Endothelial cell (in vitro differentiated cells): ENCODE results near the gene RBM10. TPM values are rescaled to one million over a fixed set of nuclear protein-coding genes. Genes with fewer than 3 reads are reported as not detected.
"Not testable (repeated sequence)": the region's sequence is repeated elsewhere in the genome, so short reads cannot be mapped to it uniquely, and the experiment has no call there.

Source experiments
- DNase-seq: peaks from one replicate; pipeline ENCODE4 v3.0.0; 2021; ENCODE audit warnings: low spot score
- H3K27ac Mint-ChIP-seq: one replicate; pipeline ENCODE4 v1.8.0; 2021; ENCODE audit warnings: mixed read lengths, inconsistent platforms; ENCODE audit not compliant: unreplicated experiment
- H3K27me3 Mint-ChIP-seq: one replicate; pipeline ENCODE4 v1.8.0; 2021; ENCODE audit warnings: mild to moderate bottlenecking, moderate library complexity, mixed read lengths, inconsistent platforms; ENCODE audit not compliant: unreplicated experiment
- H3K36me3 Mint-ChIP-seq: one replicate; pipeline ENCODE4 v1.8.0; 2021; ENCODE audit warnings: mild to moderate bottlenecking, low read depth, mixed read lengths, inconsistent platforms; ENCODE audit not compliant: unreplicated experiment
- H3K4me1 Mint-ChIP-seq: one replicate; pipeline ENCODE4 v1.8.0; 2021; ENCODE audit warnings: mild to moderate bottlenecking, mixed read lengths, inconsistent platforms; ENCODE audit not compliant: unreplicated experiment
- H3K4me3 Mint-ChIP-seq: one replicate; pipeline ENCODE4 v1.8.0; 2021; ENCODE audit warnings: mild to moderate bottlenecking, mixed read lengths, inconsistent platforms; ENCODE audit not compliant: unreplicated experiment
- H3K9me3 Mint-ChIP-seq: one replicate; pipeline ENCODE4 v1.8.0; 2021; ENCODE audit warnings: mixed read lengths, inconsistent platforms; ENCODE audit not compliant: unreplicated experiment
- long read RNA-seq: library from polyadenylated mRNA; unstranded; transcript quantifications from one replicate; pipeline ENCODE4 v2.0.0, GENCODE V29; 2020; ENCODE audit not compliant: unreplicated experiment
- total RNA-seq: library from RNA; stranded (reverse); fragmentation: NEBNext Ultra II Directional; extraction: Animal tissue kit (Norgen Biotek cat#: 25700); gene quantifications from one replicate; pipeline ENCODE4 v1.2.1, GENCODE V29; 2021; ENCODE audit not compliant: unreplicated experiment
- TF ChIP-seq, protein P1 (sequence below): fragments of 200-600 bp; sonication (generic); IDR thresholded peaks from one replicate; pipeline ENCODE4 v1.5.0; 2021; ENCODE audit warnings: antibody characterized with exemption; ENCODE audit not compliant: unreplicated experiment

The RBM10 gene, protein sequence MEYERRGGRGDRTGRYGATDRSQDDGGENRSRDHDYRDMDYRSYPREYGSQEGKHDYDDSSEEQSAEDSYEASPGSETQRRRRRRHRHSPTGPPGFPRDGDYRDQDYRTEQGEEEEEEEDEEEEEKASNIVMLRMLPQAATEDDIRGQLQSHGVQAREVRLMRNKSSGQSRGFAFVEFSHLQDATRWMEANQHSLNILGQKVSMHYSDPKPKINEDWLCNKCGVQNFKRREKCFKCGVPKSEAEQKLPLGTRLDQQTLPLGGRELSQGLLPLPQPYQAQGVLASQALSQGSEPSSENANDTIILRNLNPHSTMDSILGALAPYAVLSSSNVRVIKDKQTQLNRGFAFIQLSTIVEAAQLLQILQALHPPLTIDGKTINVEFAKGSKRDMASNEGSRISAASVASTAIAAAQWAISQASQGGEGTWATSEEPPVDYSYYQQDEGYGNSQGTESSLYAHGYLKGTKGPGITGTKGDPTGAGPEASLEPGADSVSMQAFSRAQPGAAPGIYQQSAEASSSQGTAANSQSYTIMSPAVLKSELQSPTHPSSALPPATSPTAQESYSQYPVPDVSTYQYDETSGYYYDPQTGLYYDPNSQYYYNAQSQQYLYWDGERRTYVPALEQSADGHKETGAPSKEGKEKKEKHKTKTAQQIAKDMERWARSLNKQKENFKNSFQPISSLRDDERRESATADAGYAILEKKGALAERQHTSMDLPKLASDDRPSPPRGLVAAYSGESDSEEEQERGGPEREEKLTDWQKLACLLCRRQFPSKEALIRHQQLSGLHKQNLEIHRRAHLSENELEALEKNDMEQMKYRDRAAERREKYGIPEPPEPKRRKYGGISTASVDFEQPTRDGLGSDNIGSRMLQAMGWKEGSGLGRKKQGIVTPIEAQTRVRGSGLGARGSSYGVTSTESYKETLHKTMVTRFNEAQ
- 42.1 TPM for total RNA-seq
- long read RNA-seq, partial matches to known transcripts, result 5 of 11 reads
- long read RNA-seq, other reads (novel, unspliced or antisense), result 4 of 11 reads

DNA sequence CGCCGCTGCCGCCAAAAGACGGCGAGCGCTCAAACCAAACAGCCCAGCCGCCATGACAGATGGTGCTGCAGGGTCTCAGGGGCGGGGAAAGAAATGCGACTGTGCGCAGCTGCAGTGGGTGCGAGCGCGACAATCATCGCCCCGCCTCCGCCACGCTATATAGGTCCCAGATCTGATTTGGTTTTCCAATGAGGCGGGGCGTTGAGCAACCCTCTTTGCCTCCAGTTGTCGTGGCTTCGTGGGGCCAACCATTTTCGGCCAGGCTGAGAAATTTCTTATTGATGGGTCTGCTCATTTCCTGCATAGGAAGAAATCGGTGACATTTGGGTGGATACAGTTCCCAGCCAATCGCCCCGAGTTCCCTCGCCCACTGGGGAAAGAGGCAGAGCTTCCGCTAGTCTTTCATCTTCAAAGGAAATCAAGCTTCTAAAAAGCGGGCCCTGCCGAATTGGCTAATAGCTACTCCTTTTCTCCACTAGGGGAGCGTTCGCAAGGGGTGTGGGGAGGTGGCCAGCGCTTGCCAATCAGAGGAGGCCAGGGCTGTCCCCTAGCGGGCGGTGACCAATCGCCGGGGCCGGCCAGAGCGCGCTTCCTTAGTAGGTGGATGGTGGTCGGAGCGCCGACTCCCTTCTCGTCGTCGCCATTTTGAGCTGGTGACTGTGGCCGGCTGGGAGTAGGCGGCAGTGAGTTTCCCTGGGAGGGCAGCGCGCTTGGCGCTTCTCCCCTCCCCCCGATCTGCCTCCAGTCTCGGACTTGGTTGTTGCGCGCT is at the start of gene RBM10, which contains the start of gene NDUFB11:
Gene RBM10, plus strand, starts transcription at position 596 of the 769 bp plus-strand sequence. CDS start 2,261 bp downstream, outside the sequence.
Gene NDUFB11, minus strand, starts transcription at position 77 of the 769 bp plus-strand sequence. Its CDS starts 23 bp downstream, at position 54.
- Mint-ChIP-seq H3K9me3 (no peaks in the 10 kb centered on the region), H3K4me3 (peak within 1 kb of the TSS; percentile 96), H3K4me1 (peaks cover 10% of the 10 kb centered on the region), H3K27me3 (peaks cover 7% of the 10 kb centered on the region), H3K27ac (peak within 1 kb of the TSS; percentile 83), H3K36me3 (peaks cover 5% of the 10 kb centered on the region)
- TF ChIP-seq, protein P1, sequence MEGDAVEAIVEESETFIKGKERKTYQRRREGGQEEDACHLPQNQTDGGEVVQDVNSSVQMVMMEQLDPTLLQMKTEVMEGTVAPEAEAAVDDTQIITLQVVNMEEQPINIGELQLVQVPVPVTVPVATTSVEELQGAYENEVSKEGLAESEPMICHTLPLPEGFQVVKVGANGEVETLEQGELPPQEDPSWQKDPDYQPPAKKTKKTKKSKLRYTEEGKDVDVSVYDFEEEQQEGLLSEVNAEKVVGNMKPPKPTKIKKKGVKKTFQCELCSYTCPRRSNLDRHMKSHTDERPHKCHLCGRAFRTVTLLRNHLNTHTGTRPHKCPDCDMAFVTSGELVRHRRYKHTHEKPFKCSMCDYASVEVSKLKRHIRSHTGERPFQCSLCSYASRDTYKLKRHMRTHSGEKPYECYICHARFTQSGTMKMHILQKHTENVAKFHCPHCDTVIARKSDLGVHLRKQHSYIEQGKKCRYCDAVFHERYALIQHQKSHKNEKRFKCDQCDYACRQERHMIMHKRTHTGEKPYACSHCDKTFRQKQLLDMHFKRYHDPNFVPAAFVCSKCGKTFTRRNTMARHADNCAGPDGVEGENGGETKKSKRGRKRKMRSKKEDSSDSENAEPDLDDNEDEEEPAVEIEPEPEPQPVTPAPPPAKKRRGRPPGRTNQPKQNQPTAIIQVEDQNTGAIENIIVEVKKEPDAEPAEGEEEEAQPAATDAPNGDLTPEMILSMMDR, result peak; percentile 52
- peak; percentile 85 for DNase-seq

DNA sequence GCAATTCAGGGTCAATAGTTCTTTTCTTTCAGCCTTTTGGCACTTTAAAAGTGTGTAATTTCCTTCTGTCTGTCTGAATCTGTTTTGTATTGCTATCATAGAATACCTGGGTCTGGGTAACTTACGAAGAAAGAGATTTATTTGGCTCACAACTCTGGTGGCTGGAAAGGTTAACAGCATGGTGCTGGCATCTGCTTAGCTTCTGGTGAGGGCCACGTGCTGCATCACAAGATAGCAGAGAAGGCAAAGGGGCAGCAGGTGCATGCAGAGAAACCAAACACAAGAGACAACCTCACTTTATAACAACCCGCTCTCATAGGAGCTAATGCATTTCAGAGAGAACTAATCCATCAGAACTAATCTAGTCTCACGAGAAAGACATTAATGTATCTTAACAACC is 48.0 kb upstream of the RBM10 start:
- Mint-ChIP-seq H3K9me3 (no peaks in the 10 kb centered on the region), H3K4me1 (no peaks in the 10 kb centered on the region), H3K27ac (no peak overlapping the region), H3K36me3 (no peaks in the 10 kb centered on the region), H3K27me3 (no peaks in the 10 kb centered on the region), H3K4me3 (no peak overlapping the region)
- TF ChIP-seq, protein P1, result no peak
- no peak for DNase-seq

- H3K27me3 Mint-ChIP-seq, result no peaks in the 10 kb centered on the region
- no peaks in the 10 kb centered on the region for H3K9me3 Mint-ChIP-seq
- TF ChIP-seq, protein P1, result no peak
- no peak overlapping the region for H3K27ac Mint-ChIP-seq
- H3K36me3 Mint-ChIP-seq, result no peaks in the 10 kb centered on the region
- H3K4me3 Mint-ChIP-seq, result no peak overlapping the region
- no peaks in the 10 kb centered on the region for H3K4me1 Mint-ChIP-seq
- DNase-seq, result no peak
Measured at GRCh38 chrX:47098338-47099094, 46.5 kb upstream of the RBM10 start.

- no peaks in the 10 kb centered on the region for H3K9me3 Mint-ChIP-seq
- H3K4me3 Mint-ChIP-seq, result no peak overlapping the region
- TF ChIP-seq, protein P1, result no peak
- H3K27me3 Mint-ChIP-seq, result peaks cover 2% of the 10 kb centered on the region
- H3K4me1 Mint-ChIP-seq, result no peaks in the 10 kb centered on the region
- H3K27ac Mint-ChIP-seq, result no peak overlapping the region
- no peak for DNase-seq
- no peaks in the 10 kb centered on the region for H3K36me3 Mint-ChIP-seq
Measured at GRCh38 chrX:47101206-47101605, 43.8 kb upstream of the RBM10 start.

- not testable (repeated sequence) for H3K27ac Mint-ChIP-seq, H3K4me3 Mint-ChIP-seq, H3K9me3 Mint-ChIP-seq, DNase-seq, H3K4me1 Mint-ChIP-seq, H3K27me3 Mint-ChIP-seq, H3K36me3 Mint-ChIP-seq
Measured at GRCh38 chrX:47110936-47111615, 33.9 kb upstream of the RBM10 start.
